GM06990 (cell line): ENCODE data around the gene THRAP3.

Source experiments
- DNase-seq: peaks from one replicate; pipeline ENCODE4 v3.0.0-alpha.2; 2011; ENCODE audit not compliant: insufficient read length; ENCODE audit errors: extremely low read depth
- H3K27me3 ChIP-seq: replicated peaks from 2 replicates; pipeline ENCODE4 v1.6.0; 2011; ENCODE audit warnings: low read length; ENCODE audit not compliant: control insufficient read depth, insufficient read depth
- H3K36me3 ChIP-seq: 2 replicates; pipeline ENCODE4 v1.5.1; 2011; ENCODE audit warnings: low read length; ENCODE audit not compliant: control insufficient read depth, insufficient read depth
- H3K4me3 ChIP-seq: replicated peaks from 2 replicates; pipeline ENCODE4 v1.5.1; 2011; ENCODE audit warnings: low read depth, mild to moderate bottlenecking, control low read depth, low read length
- CTCF ChIP-seq: IDR thresholded peaks from 2 replicates; pipeline ENCODE4 v1.5.1; 2011; ENCODE audit warnings: low read length, control low read depth, mild to moderate bottlenecking, inconsistent platforms; ENCODE audit not compliant: insufficient read depth, poor library complexity, severe bottlenecking

The THRAP3 gene

GRCh38 chr1:36286802-36287201, 62.6 kb downstream of the THRAP3 start:
- no peak overlapping the region for H3K4me3 ChIP-seq
- no peaks in the 10 kb centered on the region for H3K27me3 ChIP-seq
- TF ChIP-seq CTCF: no peak
- peaks cover 28% of the 10 kb centered on the region for H3K36me3 ChIP-seq
- no peak for DNase-seq

- no peak for DNase-seq
- no peaks in the 10 kb centered on the region for H3K27me3 ChIP-seq
- H3K36me3 ChIP-seq: peaks cover 29% of the 10 kb centered on the region
- TF ChIP-seq CTCF: no peak
- H3K4me3 ChIP-seq: no peak overlapping the region
Measured at GRCh38 chr1:36287595-36287994, 63.4 kb downstream of the THRAP3 start.

GRCh38 chr1:36295390-36295789, 71.1 kb downstream of the THRAP3 start:
- Histone ChIP-seq H3K27me3 (no peaks in the 10 kb centered on the region), H3K4me3 (no peak overlapping the region), H3K36me3 (peaks cover 20% of the 10 kb centered on the region)
- no peak for DNase-seq
- no peak for TF ChIP-seq CTCF

- no peaks in the 10 kb centered on the region for H3K27me3 ChIP-seq
- no peak for DNase-seq
Measured at GRCh38 chr1:36297062-36297461, 72.8 kb downstream of the THRAP3 start.

GRCh38 chr1:36298640-36299039, 74.4 kb downstream of the THRAP3 start:
- TF ChIP-seq CTCF: no peak
- DNase-seq: no peak
- Histone ChIP-seq H3K4me3 (no peak overlapping the region), H3K27me3 (no peaks in the 10 kb centered on the region), H3K36me3 (peaks cover 29% of the 10 kb centered on the region)

More at GRCh38 chr1:36297062-36297461, 72.8 kb downstream of the THRAP3 start:
- no peak overlapping the region for H3K4me3 ChIP-seq
- H3K36me3 ChIP-seq: peaks cover 23% of the 10 kb centered on the region
- TF ChIP-seq CTCF: no peak

- no peak overlapping the region for H3K4me3 ChIP-seq
- H3K27me3 ChIP-seq: no peaks in the 10 kb centered on the region
- TF ChIP-seq CTCF: no peak
- peaks cover 28% of the 10 kb centered on the region for H3K36me3 ChIP-seq
- no peak for DNase-seq
Measured at GRCh38 chr1:36300526-36300925, 76.3 kb downstream of the THRAP3 start.
